Natural killer cell (primary cell): ENCODE data around the gene STK24. TPM values are rescaled to one million over a fixed set of nuclear protein-coding genes. Genes with fewer than 3 reads are reported as not detected.

ENCODE experiments used
- ATAC-seq, 3 donors: fragments of 150-1000 bp in 2 of 3; fragments of 200-7000 bp in 1 of 3; cut with Tn5 transposase; 1 replicate in 1 of 3; 2 replicates in 2 of 3; pipeline ENCODE4 v1.10.0; 2021; ENCODE audit warnings: mild to moderate bottlenecking in 2 of 3, moderate library complexity in 2 of 3
- DNase-seq, 2 donors: peaks; one replicate each; pipeline versions ENCODE4 v3.0.0 to v3.0.0-alpha.2; 2013 to 2021; ENCODE audit warnings: mixed read lengths in 1 of 2
- H3K27ac ChIP-seq: one replicate; pipeline ENCODE4 v1.5.1; 2013; ENCODE audit warnings: mild to moderate bottlenecking, low read length
- H3K27me3 ChIP-seq: one replicate; pipeline ENCODE4 v1.6.1; 2013; ENCODE audit warnings: low read length; ENCODE audit not compliant: control insufficient read depth, insufficient read depth
- H3K36me3 ChIP-seq: one replicate; pipeline ENCODE4 v1.6.1; 2013; ENCODE audit warnings: low read length; ENCODE audit not compliant: control insufficient read depth, insufficient read depth
- H3K4me1 ChIP-seq: one replicate; pipeline ENCODE4 v1.6.1; 2013; ENCODE audit warnings: low read length; ENCODE audit not compliant: control insufficient read depth, insufficient read depth
- H3K4me3 ChIP-seq: one replicate; pipeline ENCODE4 v1.5.1; 2013; ENCODE audit warnings: low read length
- H3K9me3 ChIP-seq: one replicate; pipeline ENCODE4 v1.6.1; 2013; ENCODE audit warnings: low read length; ENCODE audit not compliant: control insufficient read depth, insufficient read depth
- H3K27ac Mint-ChIP-seq, 2 donors: one replicate each; pipeline ENCODE4 v1.8.0; 2022; ENCODE audit warnings: mild to moderate bottlenecking in 2 of 2, mixed read lengths in 2 of 2, moderate library complexity in 1 of 2
- H3K27me3 Mint-ChIP-seq, 2 donors: one replicate each; pipeline ENCODE4 v1.8.0; 2022; ENCODE audit warnings: low read depth in 2 of 2, mixed read lengths in 2 of 2
- H3K36me3 Mint-ChIP-seq: one replicate; pipeline ENCODE4 v1.8.0; 2022; ENCODE audit warnings: mixed read lengths
- H3K4me1 Mint-ChIP-seq, 2 donors: one replicate each; pipeline ENCODE4 v1.8.0; 2022; ENCODE audit warnings: mixed read lengths in 2 of 2
- H3K4me3 Mint-ChIP-seq: one replicate; pipeline ENCODE4 v1.8.0; 2022; ENCODE audit warnings: mild to moderate bottlenecking, moderate library complexity, mixed read lengths
- H3K9me3 Mint-ChIP-seq, 2 donors: one replicate each; pipeline ENCODE4 v1.8.0; 2022; ENCODE audit warnings: mixed read lengths in 2 of 2
- whole genome bisulfite sequencing: methylation state at CpG from one replicate; pipeline ENCODE4 v1.1.7; 2013; ENCODE audit warnings: missing lambda C conversion rate; ENCODE audit not compliant: insufficient coverage; 5-methylcytosine and 5-hydroxymethylcytosine counted together
- intact Hi-C: fragments of 100-400 bp; cut with micrococcal nuclease; formaldehyde crosslinking; loops from one replicate; pipeline ENCODE4 v1.14.2; 2022
- total RNA-seq, 4 donors: library from RNA; stranded (reverse); fragments of 120-200 nt in 1 of 4; gene quantifications; one replicate each; pipeline versions ENCODE4 v1.2.3 to v1.2.4, GENCODE V29; 2013 to 2022
- TF ChIP-seq, protein P1 (sequence below): fragments of 200-600 bp; IDR thresholded peaks from one replicate; pipeline ENCODE4 v1.8.0; 2022; ENCODE audit warnings: antibody characterized with exemption

Gene STK24
- total RNA-seq, 3 donors from 2014 or later (not counting 1 experiment from before 2014, with no cell fraction given): 64.5 to 78.4 (median 70.4) TPM

DNA sequence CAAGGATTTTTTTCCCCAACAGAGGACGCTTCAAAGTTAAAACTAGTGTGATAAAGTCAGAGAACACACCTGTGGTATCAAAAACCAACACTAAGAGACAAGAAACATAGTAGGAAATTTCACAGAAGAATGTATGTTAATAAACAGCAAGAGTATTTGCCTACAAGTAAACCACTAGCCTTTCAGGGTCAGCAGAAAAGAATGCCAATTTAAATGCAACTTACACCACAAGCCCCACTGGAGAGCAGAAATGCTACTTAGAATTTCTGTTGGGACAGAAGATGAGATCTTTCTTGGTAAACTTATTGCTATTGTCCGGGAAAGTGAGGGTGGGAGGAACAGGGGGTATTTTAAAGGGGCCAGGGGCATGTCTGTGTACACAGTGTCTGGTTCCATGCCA is 68.6 kb downstream of the STK24 start:
- H3K27me3 ChIP-seq: peaks cover 5% of the 10 kb centered on the region
- Mint-ChIP-seq H3K36me3 (no peaks in the 10 kb centered on the region), H3K4me1 (peaks cover 51 to 70% of the 10 kb centered on the region in 2 donors), H3K27me3 (peaks cover 14 to 31% of the 10 kb centered on the region in 2 donors), H3K4me3 (no peak overlapping the region), H3K27ac (no peak overlapping the region), H3K9me3 (no peaks in the 10 kb centered on the region)
- peak overlapping the region; percentile 77 for H3K27ac ChIP-seq
- H3K4me3 ChIP-seq: no peak overlapping the region
- no peak for ATAC-seq
- TF ChIP-seq, protein P1, sequence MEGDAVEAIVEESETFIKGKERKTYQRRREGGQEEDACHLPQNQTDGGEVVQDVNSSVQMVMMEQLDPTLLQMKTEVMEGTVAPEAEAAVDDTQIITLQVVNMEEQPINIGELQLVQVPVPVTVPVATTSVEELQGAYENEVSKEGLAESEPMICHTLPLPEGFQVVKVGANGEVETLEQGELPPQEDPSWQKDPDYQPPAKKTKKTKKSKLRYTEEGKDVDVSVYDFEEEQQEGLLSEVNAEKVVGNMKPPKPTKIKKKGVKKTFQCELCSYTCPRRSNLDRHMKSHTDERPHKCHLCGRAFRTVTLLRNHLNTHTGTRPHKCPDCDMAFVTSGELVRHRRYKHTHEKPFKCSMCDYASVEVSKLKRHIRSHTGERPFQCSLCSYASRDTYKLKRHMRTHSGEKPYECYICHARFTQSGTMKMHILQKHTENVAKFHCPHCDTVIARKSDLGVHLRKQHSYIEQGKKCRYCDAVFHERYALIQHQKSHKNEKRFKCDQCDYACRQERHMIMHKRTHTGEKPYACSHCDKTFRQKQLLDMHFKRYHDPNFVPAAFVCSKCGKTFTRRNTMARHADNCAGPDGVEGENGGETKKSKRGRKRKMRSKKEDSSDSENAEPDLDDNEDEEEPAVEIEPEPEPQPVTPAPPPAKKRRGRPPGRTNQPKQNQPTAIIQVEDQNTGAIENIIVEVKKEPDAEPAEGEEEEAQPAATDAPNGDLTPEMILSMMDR: no peak
- WGBS: 100% methylated on average over 1 of the region's 2 CpGs
- peaks cover 3% of the 10 kb centered on the region for H3K36me3 ChIP-seq
- peaks cover 36% of the 10 kb centered on the region for H3K4me1 ChIP-seq
- no peaks in the 10 kb centered on the region for H3K9me3 ChIP-seq
- DNase-seq: no peak
- intact Hi-C loops: no loop called here

DNA sequence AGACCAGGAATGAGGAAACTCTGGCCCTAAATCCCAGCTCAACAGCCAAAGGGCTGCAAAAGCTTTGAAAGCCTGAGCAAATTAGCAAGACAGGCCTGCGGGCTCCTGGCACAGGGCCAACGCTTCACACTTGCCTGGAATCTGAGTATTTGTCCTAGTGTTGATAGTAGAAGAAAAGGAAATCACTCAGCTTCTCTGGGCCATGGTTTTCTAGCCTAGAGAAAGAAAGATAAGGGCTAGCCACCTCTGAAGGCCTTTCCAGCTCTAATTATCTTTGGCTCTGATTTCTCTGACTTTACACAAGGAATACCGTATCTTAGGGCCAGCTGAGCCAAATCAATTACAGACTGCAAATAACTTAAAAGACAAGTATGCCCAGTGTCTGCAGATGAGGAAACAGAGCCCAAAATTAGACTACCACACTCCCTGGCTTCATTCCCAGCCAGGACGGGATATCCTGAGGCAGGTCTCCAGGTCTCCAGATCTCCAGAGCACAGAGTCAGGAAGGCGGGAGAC is 69.6 kb downstream of the STK24 start:
- Histone ChIP-seq H3K9me3 (no peaks in the 10 kb centered on the region), H3K4me1 (peaks cover 37% of the 10 kb centered on the region), H3K36me3 (no peaks in the 10 kb centered on the region), H3K27ac (no peak overlapping the region), H3K27me3 (peaks cover 5% of the 10 kb centered on the region), H3K4me3 (no peak overlapping the region)
- 92% methylated on average over 5 of the region's 5 CpGs for WGBS
- ATAC-seq (no peak), DNase-seq (peak in 1 of 2 donors; percentile 24)
- peaks cover 55 to 78% of the 10 kb centered on the region in 2 donors for H3K4me1 Mint-ChIP-seq
- no peaks in the 10 kb centered on the region for H3K9me3 Mint-ChIP-seq
- TF ChIP-seq, protein P1: no peak
- H3K27ac Mint-ChIP-seq: no peak overlapping the region
- no peaks in the 10 kb centered on the region for H3K36me3 Mint-ChIP-seq
- intact Hi-C loops: no loop called here
- H3K4me3 Mint-ChIP-seq: no peak overlapping the region
- peaks cover 17 to 40% of the 10 kb centered on the region in 2 donors for H3K27me3 Mint-ChIP-seq

GRCh38 chr13:98506728-98507230 is 70.1 kb downstream of the STK24 start:
- Histone ChIP-seq H3K4me3 (no peak overlapping the region), H3K36me3 (no peaks in the 10 kb centered on the region), H3K27ac (no peak overlapping the region), H3K9me3 (no peaks in the 10 kb centered on the region), H3K27me3 (peaks cover 5% of the 10 kb centered on the region), H3K4me1 (peaks cover 37% of the 10 kb centered on the region)
- Mint-ChIP-seq H3K9me3 (no peaks in the 10 kb centered on the region), H3K4me1 (peaks cover 61 to 83% of the 10 kb centered on the region in 2 donors), H3K27ac (no peak overlapping the region), H3K27me3 (peaks cover 23 to 46% of the 10 kb centered on the region in 2 donors), H3K4me3 (no peak overlapping the region), H3K36me3 (no peaks in the 10 kb centered on the region)
- over 99% methylated on average over 15 of the region's 16 CpGs for WGBS
- ATAC-seq (no peak), DNase-seq (no peak)
- intact Hi-C loops: no loop called here
- TF ChIP-seq, protein P1: no peak

DNA sequence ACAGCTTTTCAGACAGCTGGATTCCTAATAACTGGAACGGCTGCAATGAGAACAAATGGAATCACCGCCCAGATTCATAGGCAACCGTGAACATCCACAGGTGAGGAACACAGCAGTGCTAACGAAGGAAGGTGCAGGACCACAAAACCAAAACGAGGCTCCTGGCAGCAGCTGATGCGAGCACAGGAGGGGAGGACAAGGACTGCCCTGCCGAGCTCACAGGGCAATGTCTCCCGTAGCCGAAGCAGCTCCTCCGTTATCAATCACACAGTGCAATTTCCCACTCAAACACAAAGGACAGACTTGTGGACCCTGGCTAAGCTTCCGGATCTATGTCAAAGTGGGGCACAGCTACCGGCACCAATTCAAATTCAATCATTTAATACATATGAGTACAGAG is 70.6 kb downstream of the STK24 start:
- ATAC-seq (no peak), DNase-seq (no peak)
- TF ChIP-seq, protein P1: no peak
- Mint-ChIP-seq H3K27me3 (peaks cover 24 to 48% of the 10 kb centered on the region in 2 donors), H3K36me3 (no peaks in the 10 kb centered on the region), H3K9me3 (no peaks in the 10 kb centered on the region), H3K4me3 (no peak overlapping the region), H3K27ac (no peak overlapping the region), H3K4me1 (peaks cover 63 to 88% of the 10 kb centered on the region in 2 donors)
- peaks cover 37% of the 10 kb centered on the region for H3K4me1 ChIP-seq
- intact Hi-C loops: no loop called here
- 91% methylated on average over 12 of the region's 12 CpGs for WGBS
- no peak overlapping the region for H3K4me3 ChIP-seq
- no peaks in the 10 kb centered on the region for H3K9me3 ChIP-seq
- peaks cover 5% of the 10 kb centered on the region for H3K27me3 ChIP-seq
- H3K27ac ChIP-seq: no peak overlapping the region
- H3K36me3 ChIP-seq: no peaks in the 10 kb centered on the region
